ENCODE results near the gene C2orf74. TPM values are rescaled to one million over a fixed set of nuclear protein-coding genes. Genes with fewer than 3 reads are reported as not detected.
A peak's percentile ranks its signal among the peaks of the same experiment; 100 is the strongest.
"Not testable (repeated sequence)": the region's sequence is repeated elsewhere in the genome, so short reads cannot be mapped to it uniquely, and the experiment has no call there.

The C2orf74 gene
- total RNA-seq, 1 donor from 2014 or later = 13.1 TPM

DNA sequence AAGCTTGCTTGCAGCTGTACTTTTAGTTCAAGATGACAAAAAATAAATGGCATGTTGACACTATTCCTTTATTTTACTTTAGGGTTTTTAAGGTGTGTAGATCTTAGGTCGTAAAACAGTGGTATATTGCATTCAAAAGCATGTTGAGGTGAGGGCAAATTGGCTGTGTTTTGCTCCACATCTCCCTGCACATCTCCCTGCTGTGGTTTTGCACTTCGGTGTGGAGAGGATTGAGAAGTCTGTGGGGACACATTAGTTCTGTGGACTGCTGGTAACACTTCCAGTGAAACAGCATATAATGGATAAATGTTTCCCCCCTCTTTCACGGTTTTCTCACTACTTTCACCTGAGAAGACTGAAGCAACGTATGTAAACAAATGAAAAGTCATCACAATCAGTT is 25.1 kb downstream of the C2orf74 start:
- no peak for TF ChIP-seq CTCF (conservative IDR thresholded peaks at IDR 0.05)
- Mint-ChIP-seq H3K4me1 (ENCODE audit: unreplicated experiment) (peaks cover 5% of the 10 kb centered on the region), H3K27ac (peak overlapping the region; percentile 2), H3K9me3 (no peaks in the 10 kb centered on the region), H3K27me3 (no peaks in the 10 kb centered on the region), H3K36me3 (peaks cover 64% of the 10 kb centered on the region), H3K4me3 (no peak overlapping the region)
- no peak for DNase-seq (ENCODE audit: extremely low spot score, unreplicated experiment)

GRCh38 chr2:61193670-61194561 is 31.9 kb downstream of the C2orf74 start:
- Mint-ChIP-seq H3K4me1 (ENCODE audit: unreplicated experiment) (no peaks in the 10 kb centered on the region), H3K9me3 (no peaks in the 10 kb centered on the region), H3K27me3 (no peaks in the 10 kb centered on the region), H3K27ac (peak overlapping the region; percentile 6), H3K36me3 (peaks cover 13% of the 10 kb centered on the region), H3K4me3 (no peak overlapping the region)
- no peak for DNase-seq (ENCODE audit: extremely low spot score, unreplicated experiment)
- no peak for TF ChIP-seq CTCF (conservative IDR thresholded peaks at IDR 0.05)

DNA sequence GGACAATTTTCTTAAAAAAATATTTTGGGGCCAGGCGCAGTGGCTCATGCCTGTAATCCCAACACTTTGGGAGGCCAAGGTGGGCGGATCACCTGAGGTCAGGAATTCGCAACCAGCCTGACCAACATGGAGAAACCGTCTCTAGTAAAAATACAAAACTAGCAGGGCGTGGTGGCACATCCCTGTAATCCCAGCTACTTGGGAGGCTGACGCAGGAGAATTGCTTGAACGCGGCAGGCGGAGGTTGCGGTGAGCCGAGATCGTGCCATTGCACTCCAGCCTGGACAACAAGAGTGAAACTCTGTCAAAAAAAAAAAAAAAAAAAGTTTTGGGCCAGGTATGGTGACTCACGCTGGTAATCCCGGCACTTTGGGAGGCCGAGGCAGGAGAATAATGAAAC is 32.7 kb downstream of the C2orf74 start:
- H3K27ac Mint-ChIP-seq; H3K9me3 Mint-ChIP-seq; H3K4me3 Mint-ChIP-seq; H3K4me1 Mint-ChIP-seq (ENCODE audit: unreplicated experiment); DNase-seq (ENCODE audit: extremely low spot score, unreplicated experiment); H3K27me3 Mint-ChIP-seq: not testable (repeated sequence)
- peaks cover 17% of the 10 kb centered on the region for H3K36me3 Mint-ChIP-seq

GRCh38 chr2:61196671-61197070 is 34.7 kb downstream of the C2orf74 start:
- Mint-ChIP-seq H3K27ac (no peak overlapping the region), H3K4me3 (no peak overlapping the region), H3K9me3 (no peaks in the 10 kb centered on the region), H3K27me3 (no peaks in the 10 kb centered on the region), H3K36me3 (peaks cover 18% of the 10 kb centered on the region), H3K4me1 (ENCODE audit: unreplicated experiment) (no peaks in the 10 kb centered on the region)
- no peak for TF ChIP-seq CTCF (conservative IDR thresholded peaks at IDR 0.05)
- no peak for DNase-seq (ENCODE audit: extremely low spot score, unreplicated experiment)

DNA sequence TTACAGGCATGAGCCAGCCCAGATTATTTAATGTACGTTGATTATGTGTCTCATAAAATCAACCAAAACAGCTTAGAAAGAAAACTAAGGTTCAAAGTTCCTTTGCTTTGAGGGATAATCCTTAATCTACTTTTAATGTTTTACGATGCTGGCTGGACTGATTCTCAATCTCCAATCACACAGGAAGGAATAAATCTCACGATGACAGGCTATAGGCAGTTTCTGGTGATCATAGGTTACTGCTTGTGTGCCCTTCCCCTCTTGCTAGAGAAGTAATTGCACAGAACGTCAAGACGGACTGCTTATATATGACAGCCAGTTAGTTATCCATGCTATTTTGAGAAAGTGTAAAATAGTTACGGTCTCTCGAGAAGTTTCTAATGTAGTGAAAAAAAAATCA is 43.1 kb downstream of the C2orf74 start:
- Mint-ChIP-seq H3K27me3 (no peaks in the 10 kb centered on the region), H3K36me3 (peaks cover 51% of the 10 kb centered on the region), H3K9me3 (no peaks in the 10 kb centered on the region), H3K4me1 (ENCODE audit: unreplicated experiment) (no peaks in the 10 kb centered on the region), H3K27ac (no peak overlapping the region), H3K4me3 (no peak overlapping the region)
- DNase-seq (ENCODE audit: extremely low spot score, unreplicated experiment) = no peak
- TF ChIP-seq CTCF (conservative IDR thresholded peaks at IDR 0.05) = no peak

GRCh38 chr2:61210332-61210981 is 48.5 kb downstream of the C2orf74 start:
- no peak for DNase-seq (ENCODE audit: extremely low spot score, unreplicated experiment)
- no peak for TF ChIP-seq CTCF (conservative IDR thresholded peaks at IDR 0.05)
- peaks cover 23% of the 10 kb centered on the region for H3K36me3 Mint-ChIP-seq
- H3K4me1 Mint-ChIP-seq (ENCODE audit: unreplicated experiment) = no peaks in the 10 kb centered on the region
- no peaks in the 10 kb centered on the region for H3K9me3 Mint-ChIP-seq
- no peak overlapping the region for H3K4me3 Mint-ChIP-seq
- H3K27ac Mint-ChIP-seq = no peak overlapping the region
- H3K27me3 Mint-ChIP-seq = no peaks in the 10 kb centered on the region

Measured in type B pancreatic cell (in vitro differentiated cells).